Liver (tissue), 9 donors: Measurements from ENCODE around the gene CYCS. TPM values are rescaled to one million over a fixed set of nuclear protein-coding genes. Genes with fewer than 3 reads are reported as not detected.

Source experiments
- DNase-seq: peaks from one replicate; pipeline ENCODE4 v3.0.0-alpha.2; 2017; ENCODE audit warnings: low spot score
- H3K27ac ChIP-seq, 2 donors: one replicate each; pipeline ENCODE4 v1.7.0; 2013; ENCODE audit warnings: inconsistent platforms in 2 of 2, low read length in 2 of 2, control low read depth in 1 of 2, low read depth in 1 of 2, mild to moderate bottlenecking in 1 of 2
- H3K27me3 ChIP-seq, 4 donors: one replicate each; pipeline versions ENCODE4 v1.6.1 to v1.7.0; 2013; ENCODE audit warnings: low read length in 3 of 4, inconsistent platforms in 1 of 4, mild to moderate bottlenecking in 1 of 4, moderate library complexity in 1 of 4; ENCODE audit not compliant: control insufficient read depth in 4 of 4, insufficient read depth in 4 of 4
- H3K36me3 ChIP-seq, 4 donors: one replicate each; pipeline versions ENCODE4 v1.6.1 to v1.7.0; 2013; ENCODE audit warnings: low read length in 3 of 4, mild to moderate bottlenecking in 3 of 4, low read depth in 1 of 4, moderate library complexity in 1 of 4; ENCODE audit not compliant: control insufficient read depth in 4 of 4, insufficient read depth in 3 of 4
- H3K4me1 ChIP-seq, 4 donors: one replicate each; pipeline versions ENCODE4 v1.6.1 to v1.7.0; 2013; ENCODE audit warnings: low read length in 3 of 4, mild to moderate bottlenecking in 3 of 4, moderate library complexity in 1 of 4; ENCODE audit not compliant: control insufficient read depth in 4 of 4, insufficient read depth in 4 of 4
- H3K4me3 ChIP-seq, 3 donors: one replicate each; pipeline versions ENCODE4 v1.6.1 to v1.7.0; 2013; ENCODE audit warnings: low read length in 3 of 3, control low read depth in 1 of 3, low read depth in 1 of 3, mild to moderate bottlenecking in 1 of 3
- H3K9ac ChIP-seq, 2 donors: one replicate each; pipeline ENCODE4 v1.7.0; 2013; ENCODE audit warnings: low read length in 2 of 2, mild to moderate bottlenecking in 2 of 2, moderate library complexity in 2 of 2, control low read depth in 1 of 2, low read depth in 1 of 2
- H3K9me3 ChIP-seq, 4 donors: one replicate each; pipeline versions ENCODE4 v1.6.1 to v1.7.0; 2013; ENCODE audit warnings: low read length in 3 of 4; ENCODE audit not compliant: control insufficient read depth in 4 of 4
- ATF3 ChIP-seq: IDR thresholded peaks from 2 replicates; pipeline ENCODE4 v1.6.1; 2016; ENCODE audit warnings: antibody characterized with exemption
- CTCF ChIP-seq: fragments of 150-350 bp; IDR thresholded peaks from 2 replicates; pipeline ENCODE4 v1.5.1; 2017; ENCODE audit warnings: improper control_type of control experiment, low read depth, low read length; ENCODE audit not compliant: missing input control
- EGR1 ChIP-seq, 2 donors: IDR thresholded peaks; 2 replicates each; pipeline ENCODE4 v1.6.1; 2016 to 2018; ENCODE audit warnings: antibody characterized with exemption in 2 of 2, low read depth in 2 of 2
- GABPA ChIP-seq, 2 donors: IDR thresholded peaks in 1 of 2; conservative IDR thresholded peaks in 1 of 2; 2 replicates each; pipeline ENCODE4 v1.6.1; 2016; ENCODE audit warnings: antibody characterized with exemption in 2 of 2, mild to moderate bottlenecking in 1 of 2, moderate library complexity in 1 of 2
- HNF4A ChIP-seq, 2 donors: conservative IDR thresholded peaks; 2 replicates each; pipeline ENCODE4 v1.6.1; 2016; ENCODE audit warnings: antibody characterized with exemption in 2 of 2, mild to moderate bottlenecking in 2 of 2
- HNF4G ChIP-seq: IDR thresholded peaks from 2 replicates; pipeline ENCODE4 v1.6.1; 2016; ENCODE audit warnings: antibody characterized with exemption
- JUND ChIP-seq, 2 donors: IDR thresholded peaks; 2 replicates each; pipeline ENCODE4 v1.6.1; 2016; ENCODE audit warnings: antibody characterized with exemption in 2 of 2
- MAX ChIP-seq: IDR thresholded peaks from 2 replicates; pipeline ENCODE4 v1.6.1; 2016; ENCODE audit warnings: antibody characterized with exemption
- NR2F2 ChIP-seq: IDR thresholded peaks from 2 replicates; pipeline ENCODE4 v1.6.1; 2016; ENCODE audit warnings: antibody characterized with exemption
- RAD21 ChIP-seq, 2 donors: IDR thresholded peaks; 2 replicates each; pipeline ENCODE4 v1.6.1; 2016; ENCODE audit warnings: antibody characterized with exemption in 2 of 2, mild to moderate bottlenecking in 2 of 2
- REST ChIP-seq: IDR thresholded peaks from 2 replicates; pipeline ENCODE4 v1.6.1; 2016; ENCODE audit warnings: antibody characterized with exemption, mild to moderate bottlenecking
- RXRA ChIP-seq, 2 donors: IDR thresholded peaks; 2 replicates each; pipeline ENCODE4 v1.6.1; 2017 to 2018; ENCODE audit warnings: antibody characterized with exemption in 2 of 2, mild to moderate bottlenecking in 1 of 2
- SP1 ChIP-seq: IDR thresholded peaks from 2 replicates; pipeline ENCODE4 v1.6.1; 2018; ENCODE audit warnings: antibody characterized with exemption, mild to moderate bottlenecking
- YY1 ChIP-seq: IDR thresholded peaks from 2 replicates; pipeline ENCODE4 v1.6.1; 2016; ENCODE audit warnings: antibody characterized with exemption, mild to moderate bottlenecking
- ZBTB33 ChIP-seq: IDR thresholded peaks from 2 replicates; pipeline ENCODE4 v1.6.1; 2016; ENCODE audit warnings: antibody characterized with exemption
- WGBS: extraction: QIAGEN DNeasy Blood & Tissue Kit; methylation state at CpG from one replicate; pipeline ENCODE4 v1.1.7; 2013; 5-methylcytosine and 5-hydroxymethylcytosine counted together
- polyA plus RNA-seq, 2 donors: library from polyadenylated mRNA; stranded (reverse) in 1 of 2; unstranded in 1 of 2; fragments of 200-250 nt in 1 of 2; fragments of >200 nt in 1 of 2; fragmentation: Nextera tagmentation in 1 of 2; extraction: Ambion mirVana in 1 of 2; gene quantifications; one replicate each; pipeline versions ENCODE4 v1.2.1 to v1.2.3, GENCODE V29; 2013 to 2015
- total RNA-seq, 2 donors: library from RNA; depleted of rRNA; stranded (reverse); fragments of >200 nt; gene quantifications; one replicate each; pipeline ENCODE4 v1.2.3, GENCODE V29; 2014
- donor health status: healthy.
- donor health status: healthy.
- donor health status: healthy.
- donor health status: healthy.
- donor health status: healthy.

The CYCS gene
- total and polyA plus RNA-seq, 4 donors: 23.1 to 74.3 (median 42.4) TPM

- Histone ChIP-seq H3K36me3 (peaks cover 6 to 26% (median 18%) of the 10 kb centered on the region in 4 donors), H3K9ac (no peak overlapping the region), H3K9me3 (no peaks in the 10 kb centered on the region), H3K27ac (no peak overlapping the region), H3K4me3 (no peak overlapping the region), H3K27me3 (no peaks in the 10 kb centered on the region), H3K4me1 (peaks cover 0 to 6% (median 2%) of the 10 kb centered on the region in 4 donors)
- TF ChIP-seq MAX: no peak
- TF ChIP-seq REST: no peak
- no peak for TF ChIP-seq RAD21 (IDR thresholded peaks at IDR 0.05)
- TF ChIP-seq SP1: no peak
- TF ChIP-seq HNF4G: no peak
- TF ChIP-seq NR2F2: no peak
- TF ChIP-seq YY1: no peak
- no peak for TF ChIP-seq ATF3
- DNase-seq: no peak
- WGBS: 98% methylated on average over 8 of the region's 8 CpGs
These were observed 6.0 kb downstream of the CYCS start for GRCh38 chr7:25119102-25119501.

GRCh38 chr7:25118048-25118753, 6.9 kb downstream of the CYCS start:
- peaks cover 6 to 26% (median 18%) of the 10 kb centered on the region in 4 donors for H3K36me3 ChIP-seq
- no peak overlapping the region for H3K27ac ChIP-seq
- 88% methylated on average over 8 of the region's 8 CpGs for WGBS
- peaks cover 0 to 6% (median 1%) of the 10 kb centered on the region in 4 donors for H3K4me1 ChIP-seq
- TF ChIP-seq CTCF (no peak), SP1 (no peak), GABPA (IDR thresholded peaks at IDR 0.05 in 1 of 2, conservative IDR thresholded peaks at IDR 0.05 in 1 of 2) (no peak), ATF3 (no peak), EGR1 (IDR thresholded peaks at IDR 0.05; ENCODE audit: low read depth in 2 of 2) (no peak), ZBTB33 (no peak), RXRA (IDR thresholded peaks at IDR 0.05) (no peak), HNF4A (conservative IDR thresholded peaks at IDR 0.05) (no peak), JUND (IDR thresholded peaks at IDR 0.05) (no peak), RAD21 (IDR thresholded peaks at IDR 0.05) (no peak), NR2F2 (no peak), YY1 (no peak)
- no peaks in the 10 kb centered on the region for H3K9me3 ChIP-seq
- DNase-seq: no peak
- no peak overlapping the region for H3K4me3 ChIP-seq
- H3K27me3 ChIP-seq: no peaks in the 10 kb centered on the region
- H3K9ac ChIP-seq: no peak overlapping the region
